ENCODE measurements around the gene BLOC1S1. TPM values are rescaled to one million over a fixed set of nuclear protein-coding genes. Genes with fewer than 3 reads are reported as not detected.

Gene BLOC1S1
- total and polyA plus RNA-seq, 9 of the 15 experiments (the other 6 are each of a cell fraction or from before 2014, with no cell fraction given): 75.2 to 161 (median 98.8) TPM

DNA sequence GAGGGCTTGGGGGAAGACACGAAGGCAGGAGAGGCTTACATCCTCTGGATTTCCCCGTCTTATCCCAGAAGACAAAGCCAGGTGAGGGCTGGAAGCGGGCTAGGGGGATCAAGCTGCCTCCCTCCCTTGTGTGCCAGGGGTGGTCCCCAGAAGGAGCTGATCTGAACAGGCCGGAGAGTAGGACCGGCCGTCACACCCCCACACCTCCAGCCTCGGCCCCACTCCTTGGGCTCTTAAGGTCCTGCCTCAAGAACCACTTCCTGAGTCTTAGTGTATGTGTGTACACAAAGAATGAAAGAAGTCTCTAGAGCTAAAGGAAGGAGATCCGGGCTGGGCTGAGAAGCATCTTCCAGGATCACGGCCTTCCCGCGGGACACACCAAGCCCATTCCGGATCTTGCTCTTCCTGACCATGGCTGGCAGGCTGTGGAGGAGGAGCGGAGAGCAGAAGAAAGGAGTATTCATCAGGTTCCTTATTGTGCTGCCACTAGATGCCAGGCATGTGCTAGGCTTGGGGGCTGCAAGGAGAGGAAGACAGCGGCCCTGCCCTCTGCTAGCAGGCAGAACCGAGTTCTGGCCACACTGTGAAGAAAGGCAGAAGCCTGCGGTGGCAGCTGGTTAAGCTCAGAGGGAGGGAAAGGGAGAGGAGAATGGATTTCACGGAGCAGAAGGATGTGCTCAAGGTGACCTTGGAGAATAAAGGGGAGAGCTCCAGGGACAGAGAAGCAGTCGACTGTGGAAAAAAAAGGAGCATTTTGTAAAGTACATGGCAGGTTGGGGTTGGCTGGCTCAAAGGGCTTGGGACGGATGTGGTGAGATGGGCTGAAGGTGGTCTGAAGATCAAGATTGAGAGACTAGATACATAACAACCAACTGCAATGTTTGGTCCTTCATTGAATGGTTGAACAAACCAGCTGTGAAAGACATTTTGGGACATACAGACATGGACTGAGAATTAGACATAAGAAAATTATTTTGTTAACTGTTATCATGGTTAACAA lies 14.3 kb downstream of the BLOC1S1 start (continued):
- TF ChIP-seq RREB1 (CRISPR knock-in tag; IDR thresholded peaks at IDR 0.05): no peak
- peak; percentile 60; the same call in 1 of the 2 replicates for TF ChIP-seq L3MBTL2 (IDR thresholded peaks at IDR 0.05)
- no peak for TF ChIP-seq MTF1 (CRISPR knock-in tag; IDR thresholded peaks at IDR 0.05; ENCODE audit: borderline replicate concordance)
- TF ChIP-seq, protein P1, sequence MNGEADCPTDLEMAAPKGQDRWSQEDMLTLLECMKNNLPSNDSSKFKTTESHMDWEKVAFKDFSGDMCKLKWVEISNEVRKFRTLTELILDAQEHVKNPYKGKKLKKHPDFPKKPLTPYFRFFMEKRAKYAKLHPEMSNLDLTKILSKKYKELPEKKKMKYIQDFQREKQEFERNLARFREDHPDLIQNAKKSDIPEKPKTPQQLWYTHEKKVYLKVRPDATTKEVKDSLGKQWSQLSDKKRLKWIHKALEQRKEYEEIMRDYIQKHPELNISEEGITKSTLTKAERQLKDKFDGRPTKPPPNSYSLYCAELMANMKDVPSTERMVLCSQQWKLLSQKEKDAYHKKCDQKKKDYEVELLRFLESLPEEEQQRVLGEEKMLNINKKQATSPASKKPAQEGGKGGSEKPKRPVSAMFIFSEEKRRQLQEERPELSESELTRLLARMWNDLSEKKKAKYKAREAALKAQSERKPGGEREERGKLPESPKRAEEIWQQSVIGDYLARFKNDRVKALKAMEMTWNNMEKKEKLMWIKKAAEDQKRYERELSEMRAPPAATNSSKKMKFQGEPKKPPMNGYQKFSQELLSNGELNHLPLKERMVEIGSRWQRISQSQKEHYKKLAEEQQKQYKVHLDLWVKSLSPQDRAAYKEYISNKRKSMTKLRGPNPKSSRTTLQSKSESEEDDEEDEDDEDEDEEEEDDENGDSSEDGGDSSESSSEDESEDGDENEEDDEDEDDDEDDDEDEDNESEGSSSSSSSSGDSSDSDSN (IDR thresholded peaks at IDR 0.05; ENCODE audit: borderline replicate concordance in 1 of 2, low read depth in 2 of 2, low read length in 2 of 2): 0 out of 4 replicates have a peak, but pooled peaks of 1 of the 2 experiments have one; percentile 15
- no peak for TF ChIP-seq MEIS2 (IDR thresholded peaks at IDR 0.05; ENCODE audit: partially characterized antibody)
- TF ChIP-seq ZNF740 (CRISPR knock-in tag; IDR thresholded peaks at IDR 0.05): 0 out of 2 replicates have a peak, but pooled peaks have one; percentile 34
- no peak for TF ChIP-seq ZNF740 (tag; IDR thresholded peaks at IDR 0.05)
- no peak for TF ChIP-seq PML (IDR thresholded peaks at IDR 0.05; ENCODE audit: low read length)
- peak; percentile 32; the same call in 1 of the 2 replicates for TF ChIP-seq SMAD4 (CRISPR knock-in tag; conservative IDR thresholded peaks at IDR 0.05)
- TF ChIP-seq SIX5 (IDR thresholded peaks at IDR 0.05; ENCODE audit: borderline replicate concordance in 1 of 2, insufficient read depth in 1 of 2, low read depth in 1 of 2, low read length in 2 of 2): no peak
- TF ChIP-seq, protein P2, sequence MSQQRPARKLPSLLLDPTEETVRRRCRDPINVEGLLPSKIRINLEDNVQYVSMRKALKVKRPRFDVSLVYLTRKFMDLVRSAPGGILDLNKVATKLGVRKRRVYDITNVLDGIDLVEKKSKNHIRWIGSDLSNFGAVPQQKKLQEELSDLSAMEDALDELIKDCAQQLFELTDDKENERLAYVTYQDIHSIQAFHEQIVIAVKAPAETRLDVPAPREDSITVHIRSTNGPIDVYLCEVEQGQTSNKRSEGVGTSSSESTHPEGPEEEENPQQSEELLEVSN (IDR thresholded peaks at IDR 0.05; ENCODE audit: borderline replicate concordance in 1 of 2, extremely low read depth in 1 of 2, insufficient read depth in 1 of 2, insufficient read length in 1 of 2, low read depth in 1 of 2, low read length in 1 of 2, poor library complexity in 1 of 2, severe bottlenecking in 1 of 2): peak in 1 of 2 experiments; percentile 60
